ENCODE data around the gene CRIM1. TPM values are rescaled to one million over a fixed set of nuclear protein-coding genes. Genes with fewer than 3 reads are reported as not detected.

The CRIM1 gene
- total and polyA plus RNA-seq, 2 experiments from 2014 or later: 76.4 to 485 TPM

GRCh38 chr2:36371928-36372391, 16.4 kb downstream of the CRIM1 start:
- peaks cover 100% of the 10 kb centered on the region for H3F3A ChIP-seq (ENCODE audit: insufficient read depth)
- H3K27me3 ChIP-seq (replicated peaks; ENCODE audit: insufficient read depth): no peaks in the 10 kb centered on the region
- H3K36me3 ChIP-seq (ENCODE audit: low read depth): peaks cover 20% of the 10 kb centered on the region
- peak overlapping the region; percentile 70 for H3K4me2 ChIP-seq (ENCODE audit: unreplicated experiment)
- peaks cover 18% of the 10 kb centered on the region for H4K20me1 ChIP-seq (ENCODE audit: insufficient read depth)
- 0% methylated on average over 2 of the region's 2 CpGs for WGBS, 2 experiments (ENCODE audit: low coverage in 1 of 2, low lambda C conversion rate in 2 of 2, missing lambda C conversion rate in 2 of 2)
- H3K9ac ChIP-seq: peak overlapping the region; percentile 4; the same call in 1 of the 2 replicates
- H2AFZ ChIP-seq: no peak overlapping the region
- TF ChIP-seq EZH2phosphoT487 (IDR thresholded peaks at IDR 0.05; ENCODE audit: insufficient read depth, low read depth) (no peak), EZH2 (IDR thresholded peaks at IDR 0.05; ENCODE audit: insufficient read depth, poor library complexity, severe bottlenecking) (no peak)
- H3K27ac ChIP-seq: peak overlapping the region; percentile 64
- peaks cover 100% of the 10 kb centered on the region for H3K79me2 ChIP-seq (ENCODE audit: insufficient read depth)
- H3K4me1 ChIP-seq (ENCODE audit: insufficient read depth): peaks cover 100% of the 10 kb centered on the region
- no peaks in the 10 kb centered on the region for H3K9me2 ChIP-seq (ENCODE audit: insufficient read depth)
- DNase-seq: peak; percentile 84
- in situ Hi-C loops (cut with MboI): no loop called here
- H3K9me3 ChIP-seq (ENCODE audit: low read depth): no peaks in the 10 kb centered on the region
- H3K4me3 ChIP-seq: peak overlapping the region; percentile 46

- peak overlapping the region; percentile 46 for H3K4me3 ChIP-seq
- H3K27ac ChIP-seq: peak overlapping the region; percentile 64
- 90 to 92% methylated on average over 8 of the region's 8 CpGs for WGBS, 2 experiments (ENCODE audit: low coverage in 1 of 2, low lambda C conversion rate in 2 of 2, missing lambda C conversion rate in 2 of 2)
- in situ Hi-C loops (cut with MboI): no loop called here
- no peak for TF ChIP-seq EZH2phosphoT487 (IDR thresholded peaks at IDR 0.05; ENCODE audit: insufficient read depth, low read depth)
- no peak for TF ChIP-seq EZH2 (IDR thresholded peaks at IDR 0.05; ENCODE audit: insufficient read depth, poor library complexity, severe bottlenecking)
- H3K4me2 ChIP-seq (ENCODE audit: unreplicated experiment): peak overlapping the region; percentile 70
- H3K79me2 ChIP-seq (ENCODE audit: insufficient read depth): peaks cover 100% of the 10 kb centered on the region
- H3K9me3 ChIP-seq (ENCODE audit: low read depth): no peaks in the 10 kb centered on the region
- no peaks in the 10 kb centered on the region for H3K9me2 ChIP-seq (ENCODE audit: insufficient read depth)
- peak; percentile 80 for DNase-seq
- peaks cover 100% of the 10 kb centered on the region for H3K4me1 ChIP-seq (ENCODE audit: insufficient read depth)
- H3F3A ChIP-seq (ENCODE audit: insufficient read depth): peaks cover 100% of the 10 kb centered on the region
- H2AFZ ChIP-seq: no peak overlapping the region
- H3K9ac ChIP-seq: no peak overlapping the region
- H3K27me3 ChIP-seq (replicated peaks; ENCODE audit: insufficient read depth): no peaks in the 10 kb centered on the region
- H3K36me3 ChIP-seq (ENCODE audit: low read depth): peaks cover 19% of the 10 kb centered on the region
- peaks cover 31% of the 10 kb centered on the region for H4K20me1 ChIP-seq (ENCODE audit: insufficient read depth)
These were observed 17.8 kb downstream of the CRIM1 start for GRCh38 chr2:36373149-36373926.

DNA sequence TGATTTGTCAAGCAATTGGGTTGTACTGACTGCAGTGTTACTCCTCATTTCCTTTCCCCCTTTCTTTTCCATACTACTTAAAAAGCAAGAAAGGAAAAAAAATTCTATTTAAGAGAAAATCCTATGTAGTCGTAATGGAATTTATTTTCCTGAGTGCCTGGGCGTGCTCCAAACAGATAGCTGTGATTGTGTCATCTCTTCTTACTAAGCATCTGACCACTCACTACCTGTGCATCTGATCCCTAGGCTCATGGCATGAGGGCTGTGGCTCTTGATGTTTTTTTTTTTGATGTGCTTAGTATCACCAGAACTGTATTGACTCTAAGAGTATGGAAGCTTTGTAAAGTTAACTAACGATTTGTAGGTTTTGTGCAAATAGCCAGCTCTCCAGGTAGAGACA, 19.0 kb downstream of the CRIM1 start:
- H3K9me2 ChIP-seq (ENCODE audit: insufficient read depth): no peaks in the 10 kb centered on the region
- WGBS, 2 experiments (ENCODE audit: low coverage in 1 of 2, low lambda C conversion rate in 2 of 2, missing lambda C conversion rate in 2 of 2): 59 to 66% methylated on average over 3 of the region's 3 CpGs
- no peak overlapping the region for H2AFZ ChIP-seq
- H4K20me1 ChIP-seq (ENCODE audit: insufficient read depth): peaks cover 40% of the 10 kb centered on the region
- TF ChIP-seq EZH2phosphoT487 (IDR thresholded peaks at IDR 0.05; ENCODE audit: insufficient read depth, low read depth): no peak
- no peak for TF ChIP-seq EZH2 (IDR thresholded peaks at IDR 0.05; ENCODE audit: insufficient read depth, poor library complexity, severe bottlenecking)
- peaks cover 26% of the 10 kb centered on the region for H3K36me3 ChIP-seq (ENCODE audit: low read depth)
- H3K4me1 ChIP-seq (ENCODE audit: insufficient read depth): peaks cover 100% of the 10 kb centered on the region
- peak; percentile 56 for DNase-seq
- peaks cover 100% of the 10 kb centered on the region for H3F3A ChIP-seq (ENCODE audit: insufficient read depth)
- no peak overlapping the region for H3K4me3 ChIP-seq
- no peak overlapping the region for H3K9ac ChIP-seq
- peaks cover 100% of the 10 kb centered on the region for H3K79me2 ChIP-seq (ENCODE audit: insufficient read depth)
- H3K9me3 ChIP-seq (ENCODE audit: low read depth): no peaks in the 10 kb centered on the region
- H3K27ac ChIP-seq: peak overlapping the region; percentile 64; the same call in 1 of the 2 replicates
- peak overlapping the region; percentile 23 for H3K4me2 ChIP-seq (ENCODE audit: unreplicated experiment)
- H3K27me3 ChIP-seq (replicated peaks; ENCODE audit: insufficient read depth): no peaks in the 10 kb centered on the region
- in situ Hi-C loops (cut with MboI): no loop called here

- in situ Hi-C loops (cut with MboI): no loop called here
- Histone ChIP-seq H3K4me1 (ENCODE audit: insufficient read depth) (peaks cover 97% of the 10 kb centered on the region), H3K27me3 (replicated peaks; ENCODE audit: insufficient read depth) (no peaks in the 10 kb centered on the region), H3K4me2 (ENCODE audit: unreplicated experiment) (no peak overlapping the region), H3K27ac (peak overlapping the region; percentile 64; the same call in 1 of the 2 replicates), H4K20me1 (ENCODE audit: insufficient read depth) (peaks cover 49% of the 10 kb centered on the region), H3F3A (ENCODE audit: insufficient read depth) (peaks cover 94% of the 10 kb centered on the region), H3K9me3 (ENCODE audit: low read depth) (no peaks in the 10 kb centered on the region), H3K9me2 (ENCODE audit: insufficient read depth) (no peaks in the 10 kb centered on the region), H3K4me3 (no peak overlapping the region), H3K79me2 (ENCODE audit: insufficient read depth) (peaks cover 100% of the 10 kb centered on the region), H2AFZ (no peak overlapping the region), H3K9ac (no peak overlapping the region), H3K36me3 (ENCODE audit: low read depth) (peaks cover 22% of the 10 kb centered on the region)
- TF ChIP-seq EZH2phosphoT487 (IDR thresholded peaks at IDR 0.05; ENCODE audit: insufficient read depth, low read depth) (no peak), EZH2 (IDR thresholded peaks at IDR 0.05; ENCODE audit: insufficient read depth, poor library complexity, severe bottlenecking) (no peak)
- 69 to 72% methylated on average over 8 of the region's 8 CpGs for WGBS, 2 experiments (ENCODE audit: low coverage in 1 of 2, low lambda C conversion rate in 2 of 2, missing lambda C conversion rate in 2 of 2)
- DNase-seq: peak; percentile 50
These were observed 20.8 kb downstream of the CRIM1 start for GRCh38 chr2:36376319-36376765.

Data from GM23248 (cell line).